ENCODE data around the gene STRBP.

STRBP gene

GRCh38 chr9:123091459-123091858, 176.9 kb downstream of the STRBP start:
- DNase-seq, result no peak

- DNase-seq, result no peak
Measured at GRCh38 chr9:123090956-123091355, 177.4 kb downstream of the STRBP start.

GRCh38 chr9:123090198-123090896, 178.0 kb downstream of the STRBP start:
- no peak for DNase-seq

- no peak for DNase-seq
Measured at GRCh38 chr9:123089790-123090189, 178.6 kb downstream of the STRBP start.

GRCh38 chr9:123089040-123089439, 179.3 kb downstream of the STRBP start:
- no peak for DNase-seq

- DNase-seq, result no peak
Measured at GRCh38 chr9:123087359-123087888, 181.0 kb downstream of the STRBP start.

- no peak for DNase-seq
Measured at GRCh38 chr9:123085916-123086315, 182.5 kb downstream of the STRBP start.

- no peak for DNase-seq
Measured at GRCh38 chr9:123084256-123084655, 184.1 kb downstream of the STRBP start.

- no peak for DNase-seq
Measured at GRCh38 chr9:123083680-123084079, 184.7 kb downstream of the STRBP start.

GRCh38 chr9:123081824-123082223, 186.6 kb downstream of the STRBP start:
- DNase-seq, result no peak

GRCh38 chr9:123080444-123080843, 187.9 kb downstream of the STRBP start:
- no peak for DNase-seq

GRCh38 chr9:123074628-123075027, 193.8 kb downstream of the STRBP start:
- no peak for DNase-seq

- DNase-seq, result no peak
Measured at GRCh38 chr9:123073991-123074422, 194.4 kb downstream of the STRBP start.

GRCh38 chr9:123073441-123073840, 194.9 kb downstream of the STRBP start:
- no peak for DNase-seq

- no peak for DNase-seq
Measured at GRCh38 chr9:123072407-123072995, 195.9 kb downstream of the STRBP start.
